Measurements from ENCODE around the gene COX10.

COX10 gene

DNA sequence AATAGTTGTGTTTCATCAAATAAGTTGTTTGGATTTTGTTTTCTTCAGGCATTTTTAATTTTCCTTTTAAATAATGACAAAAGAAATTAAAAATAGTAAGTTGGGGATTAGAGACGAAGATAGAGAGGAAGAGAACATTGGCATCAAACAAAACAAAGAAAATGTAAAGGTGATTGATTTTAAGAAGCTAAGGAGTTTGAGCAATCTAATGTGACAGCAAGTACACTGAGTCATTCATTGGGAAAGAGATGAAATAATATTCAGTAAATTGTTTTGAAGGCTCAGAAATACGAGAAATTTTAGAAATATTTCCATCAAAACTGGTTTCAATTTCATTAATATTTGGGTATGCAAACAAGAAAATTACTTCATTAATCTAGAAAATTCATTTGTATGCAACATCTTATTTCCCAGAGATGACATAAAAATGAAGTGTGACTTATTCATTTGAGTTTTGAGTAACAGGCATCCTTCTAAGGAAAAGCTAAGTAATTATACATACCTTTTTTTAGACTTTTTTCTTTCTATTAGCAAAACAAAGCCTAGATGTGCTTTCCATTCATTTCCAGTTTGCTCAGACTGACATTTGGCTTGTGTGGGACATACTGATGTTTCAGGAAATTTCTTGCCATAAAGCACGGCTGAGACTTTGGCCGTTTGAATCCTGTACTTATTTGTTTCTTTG lies 66.7 kb downstream of the COX10 start:
- no peak for DNase-seq
- Histone ChIP-seq H3K4me1 (no peaks in the 10 kb centered on the region), H3K4me3 (no peak overlapping the region), H3K27ac (no peak overlapping the region), H3K9me3 (no peaks in the 10 kb centered on the region), H3K27me3 (no peaks in the 10 kb centered on the region), H3K36me3 (no peaks in the 10 kb centered on the region)
- intact Hi-C loops (cut with DNase I; ENCODE audit: low total_unique reads) = no loop called here
- TF ChIP-seq, protein P1, sequence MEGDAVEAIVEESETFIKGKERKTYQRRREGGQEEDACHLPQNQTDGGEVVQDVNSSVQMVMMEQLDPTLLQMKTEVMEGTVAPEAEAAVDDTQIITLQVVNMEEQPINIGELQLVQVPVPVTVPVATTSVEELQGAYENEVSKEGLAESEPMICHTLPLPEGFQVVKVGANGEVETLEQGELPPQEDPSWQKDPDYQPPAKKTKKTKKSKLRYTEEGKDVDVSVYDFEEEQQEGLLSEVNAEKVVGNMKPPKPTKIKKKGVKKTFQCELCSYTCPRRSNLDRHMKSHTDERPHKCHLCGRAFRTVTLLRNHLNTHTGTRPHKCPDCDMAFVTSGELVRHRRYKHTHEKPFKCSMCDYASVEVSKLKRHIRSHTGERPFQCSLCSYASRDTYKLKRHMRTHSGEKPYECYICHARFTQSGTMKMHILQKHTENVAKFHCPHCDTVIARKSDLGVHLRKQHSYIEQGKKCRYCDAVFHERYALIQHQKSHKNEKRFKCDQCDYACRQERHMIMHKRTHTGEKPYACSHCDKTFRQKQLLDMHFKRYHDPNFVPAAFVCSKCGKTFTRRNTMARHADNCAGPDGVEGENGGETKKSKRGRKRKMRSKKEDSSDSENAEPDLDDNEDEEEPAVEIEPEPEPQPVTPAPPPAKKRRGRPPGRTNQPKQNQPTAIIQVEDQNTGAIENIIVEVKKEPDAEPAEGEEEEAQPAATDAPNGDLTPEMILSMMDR (IDR thresholded peaks at IDR 0.05) = no peak

DNA sequence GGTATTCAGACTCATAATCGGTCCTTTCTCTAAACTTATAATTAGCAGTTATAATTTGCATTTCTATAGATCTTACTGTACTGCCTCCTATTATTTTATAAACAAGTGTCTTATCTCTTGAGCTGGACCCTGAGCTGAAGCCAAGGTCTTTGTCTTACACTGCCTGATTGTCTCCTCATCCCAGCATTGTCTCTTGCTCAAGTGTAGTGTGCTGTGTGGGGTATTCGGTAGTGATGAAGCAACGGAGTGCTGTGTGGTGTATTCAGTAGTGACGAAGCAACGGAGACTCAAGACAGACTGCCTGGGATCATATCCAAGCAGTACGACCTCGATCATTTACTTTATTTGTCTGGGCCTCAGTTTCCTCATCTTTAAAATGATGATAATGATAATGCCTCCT lies 69.3 kb downstream of the COX10 start:
- Histone ChIP-seq H3K4me3 (no peak overlapping the region), H3K27ac (no peak overlapping the region), H3K9me3 (no peaks in the 10 kb centered on the region), H3K36me3 (no peaks in the 10 kb centered on the region), H3K4me1 (peaks cover 0 to under 1% (median 0%) of the 10 kb centered on the region in 4 donors), H3K27me3 (no peaks in the 10 kb centered on the region)
- TF ChIP-seq, protein P1 (IDR thresholded peaks at IDR 0.05) = no peak
- DNase-seq = no peak
- intact Hi-C loops (cut with DNase I; ENCODE audit: low total_unique reads) = no loop called here

DNA sequence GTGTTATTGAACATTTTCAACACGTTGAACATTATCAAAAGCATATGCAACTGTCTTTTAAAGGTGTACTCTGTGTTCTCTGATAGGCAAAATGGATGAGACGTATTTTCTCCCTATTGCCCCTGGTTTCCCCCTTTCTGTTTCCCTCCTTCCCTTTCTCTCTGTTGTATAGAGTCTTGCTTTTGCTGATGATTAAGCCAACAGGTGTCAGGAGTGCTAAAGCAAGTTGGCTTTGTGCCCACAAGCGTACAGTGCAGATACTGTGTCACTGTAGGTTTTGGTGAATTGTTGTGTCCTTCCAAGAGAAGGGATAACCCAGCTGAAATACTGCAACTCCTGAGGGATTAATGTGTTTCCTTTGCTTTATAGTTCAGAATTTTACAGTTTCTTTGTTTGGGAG lies 74.4 kb downstream of the COX10 start:
- DNase-seq = no peak
- Histone ChIP-seq H3K27ac (no peak overlapping the region), H3K4me3 (no peak overlapping the region), H3K36me3 (no peaks in the 10 kb centered on the region), H3K9me3 (no peaks in the 10 kb centered on the region), H3K4me1 (peaks cover 0 to 19% (median 0%) of the 10 kb centered on the region in 4 donors), H3K27me3 (no peaks in the 10 kb centered on the region)
- intact Hi-C loops (cut with DNase I; ENCODE audit: low total_unique reads) = no loop called here
- TF ChIP-seq, protein P1 (IDR thresholded peaks at IDR 0.05) = no peak

DNA sequence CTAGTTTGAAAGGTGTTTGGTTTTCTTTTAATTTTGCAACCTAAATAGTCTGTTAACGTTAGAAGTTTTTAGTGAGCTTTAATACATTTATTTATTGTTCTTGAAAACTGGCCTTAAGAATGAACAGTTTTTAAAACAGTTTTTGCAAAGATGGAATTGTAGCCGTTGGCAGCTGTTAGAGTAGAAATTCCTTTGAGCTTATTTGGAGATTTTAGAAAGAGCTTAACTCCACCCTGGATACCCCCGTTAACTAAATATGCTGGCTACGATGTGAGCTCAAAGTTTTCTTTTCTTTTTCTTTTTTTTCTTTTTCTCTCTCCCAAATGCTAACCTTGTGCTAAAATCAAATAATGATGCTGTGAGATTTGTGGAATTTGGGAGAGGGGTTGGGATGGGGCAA lies 75.2 kb downstream of the COX10 start:
- DNase-seq = no peak
- Histone ChIP-seq H3K4me1 (peaks cover 0 to 19% (median 0%) of the 10 kb centered on the region in 4 donors), H3K27me3 (no peaks in the 10 kb centered on the region), H3K36me3 (no peaks in the 10 kb centered on the region), H3K27ac (no peak overlapping the region), H3K9me3 (no peaks in the 10 kb centered on the region), H3K4me3 (no peak overlapping the region)
- TF ChIP-seq, protein P1 (IDR thresholded peaks at IDR 0.05) = no peak
- intact Hi-C loops (cut with DNase I; ENCODE audit: low total_unique reads) = no loop called here

DNA sequence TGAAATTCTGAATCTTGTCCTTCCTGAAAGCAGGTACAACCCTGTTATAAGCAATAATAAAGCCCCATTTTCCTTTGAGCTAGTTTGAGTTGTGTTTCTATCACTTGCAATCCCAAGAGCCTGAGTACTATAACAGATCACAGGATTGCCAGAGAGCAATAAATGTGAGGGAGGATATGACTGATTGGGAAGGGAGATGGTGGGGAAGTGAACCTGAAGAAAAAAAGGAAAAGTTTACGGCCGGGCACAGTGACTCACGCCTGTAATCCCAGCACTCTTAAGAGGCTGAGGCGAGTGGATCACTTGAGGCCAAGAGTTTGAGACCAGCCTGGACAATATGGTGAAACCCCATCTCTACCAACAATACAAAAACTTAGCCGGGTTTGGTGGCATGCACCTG lies 80.4 kb downstream of the COX10 start:
- TF ChIP-seq, protein P1 (IDR thresholded peaks at IDR 0.05) = no peak
- Histone ChIP-seq H3K36me3 (no peaks in the 10 kb centered on the region), H3K4me3 (no peak overlapping the region), H3K4me1 (peaks cover 0 to 18% (median 2%) of the 10 kb centered on the region in 4 donors), H3K27ac (no peak overlapping the region), H3K27me3 (no peaks in the 10 kb centered on the region), H3K9me3 (no peaks in the 10 kb centered on the region)
- intact Hi-C loops (cut with DNase I; ENCODE audit: low total_unique reads) = no loop called here
- DNase-seq = no peak

All from tibial artery (tissue), 4 donors.